Right hindlimb (tissue), 1 donor: ENCODE results near the gene PARD6G.

Source experiments
- DNase-seq: peaks from one replicate; pipeline ENCODE4 v3.0.0-alpha.2; 2018

The PARD6G gene

DNA sequence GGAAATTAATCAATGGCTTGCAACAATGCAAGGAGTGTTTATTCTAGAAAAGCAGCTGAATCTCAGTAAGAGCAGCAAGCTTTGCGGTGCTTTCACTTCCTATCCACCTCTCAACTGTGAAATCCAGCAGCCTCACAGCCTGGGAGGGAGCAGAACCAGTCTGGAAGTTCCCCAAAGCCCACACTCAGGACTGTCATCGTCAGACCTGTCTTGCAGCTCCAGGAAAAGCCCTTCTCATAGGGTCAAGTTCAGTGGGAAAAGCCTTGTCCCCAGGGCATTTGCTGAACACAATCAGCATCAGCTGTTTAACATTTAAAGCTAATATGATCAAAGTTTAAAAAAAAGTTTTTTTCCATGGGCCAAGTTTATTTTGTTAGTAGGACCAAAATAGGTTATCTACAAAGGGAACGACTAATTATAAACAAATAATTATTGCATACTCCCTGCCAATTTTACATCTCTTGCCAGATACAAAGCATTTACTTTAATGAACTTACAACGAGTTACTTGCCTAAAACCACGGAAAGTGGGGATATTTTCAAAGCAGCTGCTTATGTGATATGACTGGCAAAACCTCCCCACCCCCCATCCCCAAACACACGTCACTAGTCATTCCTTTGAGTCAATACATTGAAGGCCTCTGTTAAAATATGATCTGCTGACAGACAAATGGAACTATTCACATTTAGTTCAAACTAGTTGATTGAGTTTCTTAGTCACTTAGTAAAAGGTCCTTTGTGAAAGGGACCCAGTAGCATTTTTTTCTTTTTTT, 36.8 kb downstream of the PARD6G start:
- DNase-seq = no peak

DNA sequence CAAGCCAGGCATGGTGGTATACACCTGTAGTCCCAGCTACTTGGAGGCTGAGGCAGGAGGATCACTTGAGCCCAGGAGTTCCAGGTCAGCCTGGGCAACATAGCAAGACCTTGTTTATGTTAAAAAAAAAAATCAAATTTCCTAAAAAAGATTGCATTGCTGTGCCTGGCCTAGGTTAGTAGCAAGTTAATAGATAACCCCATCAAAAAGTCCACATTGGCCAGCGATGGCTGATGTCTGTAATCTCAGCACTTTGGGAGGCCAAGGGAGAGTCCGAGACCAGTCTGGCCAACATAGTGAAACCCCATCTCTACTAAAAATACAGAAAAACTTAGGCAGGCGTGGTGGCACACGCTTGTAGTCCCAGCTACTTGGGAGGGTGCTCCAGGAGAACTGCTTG, 38.7 kb downstream of the PARD6G start:
- DNase-seq = no peak

DNA sequence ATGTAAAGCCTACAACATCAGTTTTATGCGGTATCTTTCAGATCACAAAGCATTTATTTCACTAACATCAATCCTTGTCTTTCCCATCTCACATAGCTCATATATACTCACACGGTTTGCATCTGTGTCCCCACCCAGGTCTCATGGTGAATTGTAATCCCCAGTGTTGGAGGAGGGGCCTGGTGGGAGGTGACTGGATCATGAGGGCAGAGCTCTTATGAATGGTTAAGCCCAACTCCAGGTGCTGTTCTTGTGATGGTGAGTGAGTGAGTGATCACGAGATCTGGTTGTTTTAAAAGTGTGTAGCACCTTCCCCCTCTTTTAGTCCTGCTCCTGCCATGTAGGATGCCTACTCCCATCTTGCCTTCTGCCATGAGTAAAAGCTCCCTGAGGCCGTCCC, 42.0 kb downstream of the PARD6G start:
- DNase-seq = no peak

DNA sequence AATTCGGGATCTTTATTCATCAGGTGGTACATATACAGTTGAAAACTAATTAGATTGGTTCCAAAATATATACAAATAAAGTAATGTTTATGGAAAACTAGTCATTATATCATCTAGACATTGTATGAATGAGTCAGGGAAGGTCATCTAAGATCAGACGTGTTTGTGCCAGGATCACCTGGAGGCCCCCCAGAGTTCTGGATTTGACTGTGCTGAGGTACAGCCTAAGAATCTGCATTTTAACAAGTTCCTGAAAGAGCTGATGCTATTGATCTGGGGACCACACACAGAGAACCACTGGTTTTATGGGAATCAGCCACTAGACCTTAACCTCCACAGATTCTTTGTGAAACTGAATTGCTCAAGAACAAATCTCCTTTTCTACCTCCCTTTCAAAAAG, 43.2 kb downstream of the PARD6G start:
- DNase-seq = no peak

GRCh38 chr18:80203249-80203648, 44.1 kb downstream of the PARD6G start:
- DNase-seq = no peak

DNA sequence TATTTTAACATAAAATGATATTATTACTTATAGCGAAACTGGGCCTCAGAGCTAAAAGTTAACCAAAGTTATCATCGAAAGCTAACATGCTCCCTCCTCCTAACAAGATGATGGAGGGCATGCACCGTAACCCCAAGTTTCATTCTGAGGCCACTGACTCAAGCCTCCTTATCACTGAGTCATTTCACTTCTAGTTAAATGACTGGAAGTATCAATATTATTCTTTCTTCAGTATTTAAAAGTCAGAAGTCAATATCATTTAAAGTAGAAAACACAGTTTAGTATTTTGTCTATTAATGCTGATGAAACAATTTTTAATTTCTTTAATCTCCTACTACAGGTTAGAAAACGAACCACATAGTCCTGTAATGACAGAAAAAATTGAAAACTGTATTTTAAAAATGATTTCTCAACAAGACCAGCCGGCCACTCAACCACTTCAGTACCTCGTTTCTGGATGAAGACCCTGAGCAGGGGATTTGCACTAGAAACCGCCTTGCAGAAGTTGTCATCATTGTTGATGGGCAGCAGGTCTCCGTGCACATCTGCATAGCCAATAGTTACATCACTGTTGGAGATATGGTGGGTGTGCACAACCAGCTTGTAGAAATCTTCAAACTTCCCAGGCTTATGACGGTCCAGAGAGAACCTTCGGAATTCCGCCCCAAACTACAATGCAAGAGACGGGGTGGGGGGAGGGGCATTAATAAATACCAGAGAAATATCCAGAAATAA, 44.9 kb downstream of the PARD6G start:
- DNase-seq = no peak

- no peak for DNase-seq
Measured at GRCh38 chr18:80201739-80202138, 45.6 kb downstream of the PARD6G start.

DNA sequence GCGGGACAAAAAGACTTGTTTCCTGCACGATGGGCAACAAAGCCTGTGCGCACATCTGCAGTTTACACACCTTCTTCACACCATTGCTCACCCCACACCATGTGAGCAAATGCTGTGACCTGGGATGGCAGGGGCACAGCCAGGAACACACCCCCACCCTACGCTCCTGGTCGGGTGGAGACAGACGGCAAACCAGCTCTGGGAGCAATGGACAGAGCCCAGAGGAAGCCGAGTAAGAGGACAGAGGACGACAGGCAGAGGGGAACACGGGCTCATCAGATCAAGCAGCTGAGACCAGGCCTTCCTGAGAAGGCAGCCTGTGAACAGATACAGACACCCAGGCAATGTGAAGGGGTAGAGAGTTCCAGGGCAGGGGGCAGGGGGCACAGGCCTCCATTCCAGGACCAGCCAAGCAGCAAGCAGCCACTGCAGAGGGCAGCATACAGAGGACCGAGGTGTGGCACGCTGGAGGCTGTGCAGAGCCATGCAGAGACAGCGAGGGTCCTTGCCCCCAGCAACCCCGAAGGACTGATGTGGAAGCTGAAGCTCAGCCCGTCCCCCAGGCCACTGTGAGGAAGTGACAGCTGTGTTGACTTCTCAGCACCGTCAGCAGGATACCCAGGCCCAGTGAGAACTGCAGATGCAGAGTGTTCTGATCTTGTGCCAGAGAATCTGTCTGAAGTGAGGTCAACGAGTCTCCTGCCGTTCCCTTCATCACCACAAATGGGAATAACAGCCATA, 46.2 kb downstream of the PARD6G start:
- DNase-seq = no peak

DNA sequence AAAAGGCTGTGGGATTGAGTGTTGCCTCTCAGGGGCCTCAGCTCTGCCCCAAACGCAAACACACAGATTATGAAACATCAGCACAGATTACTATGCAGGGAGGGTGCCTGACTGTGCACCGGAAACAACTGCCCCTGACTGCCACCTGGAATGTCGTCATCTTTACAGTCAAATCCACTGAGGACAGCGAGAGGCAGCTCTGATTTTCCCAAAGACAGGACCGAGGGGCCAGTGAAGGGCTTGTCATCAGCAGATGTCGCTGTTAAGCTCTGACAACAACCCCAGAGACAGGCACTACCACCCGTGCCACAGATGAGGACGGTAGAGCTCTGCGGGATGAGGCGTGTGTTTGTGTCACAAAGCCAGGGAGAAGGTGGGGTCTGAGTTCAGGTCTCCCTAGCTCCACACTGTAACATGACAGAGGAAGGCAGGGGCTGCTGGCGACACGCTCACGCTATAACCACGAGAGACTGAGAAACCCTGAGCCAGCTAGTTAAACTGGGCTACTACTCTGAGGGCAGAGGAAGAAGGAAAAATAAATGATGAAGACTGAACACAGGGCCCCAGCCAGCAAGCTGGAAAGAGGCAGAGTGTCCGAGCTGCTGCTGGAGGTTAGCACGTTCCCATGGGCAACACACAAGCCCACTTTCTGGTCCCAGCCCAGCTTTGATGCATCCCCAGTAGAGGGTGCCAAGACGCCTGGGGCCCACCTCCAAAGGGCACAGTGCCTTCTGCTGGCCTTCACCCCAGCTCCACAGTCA, 47.0 kb downstream of the PARD6G start:
- DNase-seq = peak; percentile 30

DNA sequence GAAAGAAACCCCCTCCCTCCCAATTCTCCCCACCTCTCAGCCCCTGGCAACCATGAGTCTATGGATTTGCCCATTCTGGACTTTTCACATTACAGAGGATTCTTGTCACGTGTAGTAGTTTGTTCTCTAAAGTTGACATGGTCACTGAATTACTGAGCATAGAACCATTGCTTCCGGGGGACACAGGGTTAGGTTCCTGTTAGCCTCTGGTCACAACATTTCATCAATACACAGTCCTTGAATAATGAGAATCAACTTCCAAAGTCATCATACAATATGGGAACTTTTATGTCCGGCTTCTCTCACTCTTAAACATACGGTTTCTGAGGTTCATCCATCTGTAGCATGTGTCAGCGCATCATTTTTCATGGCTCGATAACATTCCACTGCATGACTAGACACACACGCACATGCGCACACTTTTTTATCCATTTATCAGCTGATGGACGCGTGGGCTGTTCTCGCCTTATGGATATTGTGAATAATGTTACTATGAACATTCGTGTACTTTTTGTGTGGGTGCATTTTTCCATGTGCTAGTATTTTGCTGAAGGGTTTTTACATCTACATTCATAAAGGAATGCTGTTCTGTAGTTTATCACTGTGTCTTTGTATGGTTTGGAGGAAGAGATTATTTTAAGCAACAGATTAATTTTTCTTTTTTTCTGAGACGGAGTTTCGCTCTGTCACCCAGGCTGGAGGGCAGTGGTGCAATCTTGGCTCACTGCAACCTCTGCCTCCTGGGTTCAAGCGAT, 48.1 kb downstream of the PARD6G start:
- no peak for DNase-seq

DNA sequence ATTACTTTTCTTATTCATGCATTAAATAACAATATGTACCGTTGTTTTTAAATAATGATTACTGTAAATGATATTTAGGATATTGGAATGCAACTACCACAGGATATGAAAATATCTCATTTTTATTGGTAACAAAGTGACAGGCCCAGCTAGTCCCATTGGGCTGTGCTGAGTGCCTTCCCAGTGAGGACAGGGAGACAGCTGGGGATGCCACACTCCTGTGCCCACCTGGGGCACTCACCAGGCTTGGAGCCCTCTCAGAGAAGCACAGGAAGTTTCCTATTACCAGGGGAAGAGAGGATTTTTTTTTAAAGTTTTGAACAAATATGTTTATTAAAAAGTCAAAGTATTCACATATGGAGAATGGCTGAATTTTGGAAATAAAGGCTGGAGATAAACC, 48.9 kb downstream of the PARD6G start:
- DNase-seq = no peak

- no peak for DNase-seq
Measured at GRCh38 chr18:80197528-80197927, 49.8 kb downstream of the PARD6G start.

- DNase-seq = peak; percentile 59
Measured at GRCh38 chr18:80196528-80197320, 50.6 kb downstream of the PARD6G start.

DNA sequence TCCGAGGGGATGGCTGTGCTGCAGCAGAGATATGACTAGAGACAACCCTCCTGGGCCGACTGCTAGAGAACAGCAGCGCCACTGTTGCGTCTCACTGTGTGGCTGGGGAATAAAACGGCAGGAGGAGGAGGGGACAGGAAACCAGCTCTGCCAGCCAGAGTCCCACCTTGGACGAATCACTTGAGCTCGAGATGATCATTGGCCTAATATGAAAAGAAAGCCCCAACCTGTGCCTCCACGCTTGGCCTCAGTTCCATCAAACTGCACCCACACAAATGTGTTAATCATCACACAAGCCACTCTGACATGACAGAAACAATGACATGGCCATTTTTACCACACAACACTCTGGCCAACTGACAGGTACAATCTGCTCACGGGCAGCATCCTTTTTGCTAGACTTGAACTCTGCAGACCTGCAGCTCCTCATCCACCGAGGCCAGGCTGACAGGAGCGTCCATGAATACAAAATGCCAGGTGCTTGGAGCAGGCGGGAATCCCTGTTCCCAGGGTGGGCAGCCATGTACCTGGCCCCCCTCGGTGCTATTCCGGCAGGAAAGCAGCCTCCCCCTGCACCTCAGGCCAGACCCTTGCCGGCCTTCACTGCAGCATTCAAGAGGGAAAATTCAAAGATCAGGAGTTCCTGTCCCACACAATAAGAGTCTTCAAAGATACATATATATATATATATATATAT, 52.3 kb downstream of the PARD6G start:
- no peak for DNase-seq

DNA sequence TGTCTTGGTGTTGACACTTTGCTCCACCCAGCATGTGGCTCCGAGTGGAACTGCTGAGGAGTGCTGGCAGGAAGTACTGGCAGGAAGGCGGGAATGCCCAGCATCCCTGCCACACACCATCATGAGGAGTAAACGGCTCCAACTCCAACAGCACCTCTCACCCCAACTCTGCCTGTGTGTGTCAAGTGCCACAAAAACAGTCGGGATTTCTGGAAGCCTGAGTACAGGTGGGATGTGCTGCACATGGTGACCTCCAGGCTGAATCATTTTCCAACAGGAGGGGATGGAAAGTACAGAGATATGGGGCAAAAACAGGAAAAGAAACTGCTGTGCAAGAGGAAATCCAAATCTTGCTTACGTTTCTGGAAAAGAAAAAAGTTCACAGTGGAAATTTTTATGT, 53.6 kb downstream of the PARD6G start:
- no peak for DNase-seq

DNA sequence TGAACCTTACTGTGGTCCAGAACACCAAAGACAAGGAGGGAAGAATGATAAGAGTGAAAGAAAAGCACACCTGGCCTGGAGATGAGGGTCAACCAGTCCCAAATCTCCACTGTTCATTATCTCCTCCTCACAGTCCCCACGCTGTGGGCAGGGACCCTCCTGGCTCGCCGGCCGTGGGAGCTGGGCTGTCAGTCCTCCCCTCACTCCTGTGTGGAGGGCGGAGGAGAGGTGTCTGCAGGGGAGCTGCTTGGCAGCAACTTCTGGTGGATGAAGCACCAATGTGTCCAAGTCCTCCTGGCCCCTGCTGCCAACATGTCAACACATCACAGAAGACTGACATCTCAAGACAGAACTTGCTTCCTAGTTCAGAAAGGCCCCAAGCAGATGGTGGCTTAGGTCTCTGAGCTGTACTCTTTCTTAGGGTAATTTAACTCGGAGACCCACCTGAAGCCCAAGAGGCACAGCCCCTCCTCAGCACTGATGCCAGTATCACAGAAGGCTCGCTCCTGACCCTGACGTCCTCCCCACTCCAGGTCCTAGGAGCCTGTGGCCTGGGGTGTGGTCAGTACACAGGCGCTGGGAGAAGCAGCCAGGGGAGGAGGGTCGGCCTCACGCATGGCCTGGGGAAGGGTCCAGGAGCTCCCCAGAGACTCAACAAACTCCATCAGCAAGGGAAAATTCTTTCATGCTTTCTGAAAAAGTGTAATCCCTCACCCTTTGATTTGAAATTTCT, 54.5 kb downstream of the PARD6G start:
- DNase-seq = no peak

- DNase-seq = no peak
Measured at GRCh38 chr18:80191907-80192652, 55.2 kb downstream of the PARD6G start.

GRCh38 chr18:80191264-80191663, 56.0 kb downstream of the PARD6G start:
- no peak for DNase-seq

GRCh38 chr18:80190311-80190710, 57.0 kb downstream of the PARD6G start:
- DNase-seq = no peak
